Chondrocyte (in vitro differentiated cells): ENCODE results near the gene TSGA10. TPM values are rescaled to one million over a fixed set of nuclear protein-coding genes. Genes with fewer than 3 reads are reported as not detected.

Experiments used
- DNase-seq: peaks from one replicate; pipeline ENCODE4 v3.0.0; 2021; ENCODE audit warnings: mixed read lengths, low spot score
- H3K27ac Mint-ChIP-seq: one replicate; pipeline ENCODE4 v1.8.0; 2021; ENCODE audit warnings: mild to moderate bottlenecking, moderate library complexity, mixed read lengths; ENCODE audit not compliant: unreplicated experiment
- H3K27me3 Mint-ChIP-seq: 2 replicates; pipeline ENCODE4 v1.8.0; 2021; ENCODE audit warnings: low read depth, mixed read lengths
- H3K36me3 Mint-ChIP-seq: 2 replicates; pipeline ENCODE4 v1.8.0; 2021; ENCODE audit warnings: low read depth, mixed read lengths
- H3K4me1 Mint-ChIP-seq: 2 replicates; pipeline ENCODE4 v1.8.0; 2021; ENCODE audit warnings: low read depth, mild to moderate bottlenecking, mixed read lengths
- H3K4me3 Mint-ChIP-seq: one replicate; pipeline ENCODE4 v1.8.0; 2021; ENCODE audit warnings: mild to moderate bottlenecking, moderate library complexity, mixed read lengths; ENCODE audit not compliant: unreplicated experiment
- H3K9me3 Mint-ChIP-seq: 2 replicates; pipeline ENCODE4 v1.8.0; 2021; ENCODE audit warnings: low read depth, mixed read lengths
- CTCF ChIP-seq: fragments of 200-600 bp; sonication (generic); IDR thresholded peaks from 2 replicates; pipeline ENCODE4 v1.5.0; 2021; ENCODE audit warnings: antibody characterized with exemption, mild to moderate bottlenecking, moderate library complexity
- total RNA-seq: library from RNA; stranded (reverse); gene quantifications from 3 replicates; pipeline ENCODE4 v1.2.1, GENCODE V29; 2021

The TSGA10 gene
- total RNA-seq, 1 donor from 2014 or later, result 2.3 TPM

GRCh38 chr2:99085421-99085820 lies 69.3 kb downstream of the TSGA10 start:
- Mint-ChIP-seq H3K27ac (no peak overlapping the region), H3K9me3 (no peaks in the 10 kb centered on the region), H3K27me3 (peaks cover 34% of the 10 kb centered on the region), H3K4me3 (no peak overlapping the region), H3K4me1 (no peaks in the 10 kb centered on the region), H3K36me3 (peaks cover 5% of the 10 kb centered on the region)
- TF ChIP-seq CTCF, result peak; percentile 71
- no peak for DNase-seq

GRCh38 chr2:99084256-99084655 lies 70.5 kb downstream of the TSGA10 start:
- TF ChIP-seq CTCF, result no peak
- Mint-ChIP-seq H3K27me3 (peaks cover 27% of the 10 kb centered on the region), H3K27ac (no peak overlapping the region), H3K4me1 (peaks cover 2% of the 10 kb centered on the region), H3K4me3 (no peak overlapping the region), H3K36me3 (peaks cover 5% of the 10 kb centered on the region), H3K9me3 (no peaks in the 10 kb centered on the region)
- no peak for DNase-seq

GRCh38 chr2:99081891-99082290 lies 72.9 kb downstream of the TSGA10 start:
- no peak for DNase-seq
- H3K36me3 Mint-ChIP-seq, result peaks cover 2% of the 10 kb centered on the region
- H3K27ac Mint-ChIP-seq, result no peak overlapping the region
- peaks cover 23% of the 10 kb centered on the region for H3K27me3 Mint-ChIP-seq
- H3K4me3 Mint-ChIP-seq, result no peak overlapping the region
- H3K4me1 Mint-ChIP-seq, result peaks cover 11% of the 10 kb centered on the region
- TF ChIP-seq CTCF, result no peak
- H3K9me3 Mint-ChIP-seq, result no peaks in the 10 kb centered on the region

GRCh38 chr2:99079226-99079625 lies 75.5 kb downstream of the TSGA10 start:
- peaks cover 11% of the 10 kb centered on the region for H3K4me1 Mint-ChIP-seq
- no peak overlapping the region for H3K4me3 Mint-ChIP-seq
- H3K27ac Mint-ChIP-seq, result peak overlapping the region; percentile 76
- no peaks in the 10 kb centered on the region for H3K9me3 Mint-ChIP-seq
- H3K27me3 Mint-ChIP-seq, result peaks cover 22% of the 10 kb centered on the region
- peaks cover 2% of the 10 kb centered on the region for H3K36me3 Mint-ChIP-seq
- TF ChIP-seq CTCF, result no peak
- no peak for DNase-seq

GRCh38 chr2:99072551-99072950 lies 82.2 kb downstream of the TSGA10 start:
- Mint-ChIP-seq H3K27ac (no peak overlapping the region), H3K9me3 (no peaks in the 10 kb centered on the region), H3K4me1 (no peaks in the 10 kb centered on the region), H3K27me3 (peaks cover 22% of the 10 kb centered on the region), H3K4me3 (no peak overlapping the region), H3K36me3 (no peaks in the 10 kb centered on the region)
- no peak for TF ChIP-seq CTCF
- no peak for DNase-seq
